Sigmoid colon (tissue), 7 donors: ENCODE results near the gene GPHN. TPM values are rescaled to one million over a fixed set of nuclear protein-coding genes. Genes with fewer than 3 reads are reported as not detected.

Experiments
- DNase-seq: peaks from one replicate; pipeline ENCODE4 v3.0.0-alpha.2; 2019
- H3K27ac ChIP-seq, 4 donors: fragments of 200-600 bp; sonication (generic); one replicate each; pipeline ENCODE4 v1.5.1; 2016 to 2019; ENCODE audit warnings: mild to moderate bottlenecking in 1 of 4
- H3K27me3 ChIP-seq, 3 donors: fragments of 200-600 bp; sonication (generic); one replicate each; pipeline ENCODE4 v1.5.1; 2019; ENCODE audit warnings: mild to moderate bottlenecking in 1 of 3
- H3K36me3 ChIP-seq, 4 donors: fragments of 200-600 bp; sonication (generic); one replicate each; pipeline ENCODE4 v1.5.1; 2016 to 2019
- H3K4me1 ChIP-seq, 4 donors: fragments of 200-600 bp; sonication (generic); one replicate each; pipeline ENCODE4 v1.5.1; 2017 to 2019
- H3K4me3 ChIP-seq, 4 donors: fragments of 200-600 bp; sonication (generic); one replicate each; pipeline ENCODE4 v1.5.1; 2017 to 2019; ENCODE audit warnings: mild to moderate bottlenecking in 2 of 4, moderate library complexity in 1 of 4
- H3K9me3 ChIP-seq, 4 donors: fragments of 200-600 bp in 3 of 4; sonication (generic) in 3 of 4; one replicate each; pipeline versions ENCODE4 v1.5.1 to v1.6.1; 2013 to 2019
- EP300 ChIP-seq, 4 donors: sonication (generic); formaldehyde crosslinking; IDR thresholded peaks; one replicate each; pipeline ENCODE4 v1.6.1; 2017; ENCODE audit warnings: antibody characterized with exemption in 4 of 4
- POLR2A ChIP-seq, 2 donors: fragments of 450-650 bp; IDR thresholded peaks; one replicate each; pipeline ENCODE4 v1.6.1; 2016; ENCODE audit warnings: antibody characterized with exemption in 2 of 2, mild to moderate bottlenecking in 2 of 2, moderate library complexity in 2 of 2
- POLR2AphosphoS5 ChIP-seq, 4 donors: sonication (generic); formaldehyde crosslinking; IDR thresholded peaks; one replicate each; pipeline ENCODE4 v1.6.1; 2017; ENCODE audit warnings: antibody characterized with exemption in 4 of 4
- WGBS, 2 donors: extraction: QIAGEN DNeasy Blood & Tissue Kit; methylation state at CpG; one replicate each; pipeline ENCODE4 v1.1.7; 2013; 5-methylcytosine and 5-hydroxymethylcytosine counted together
- intact Hi-C: fragments of 100-400 bp; cut with DNase I; formaldehyde crosslinking; loops from one replicate; pipeline ENCODE4 v1.15.1; 2023
- polyA plus RNA-seq, 3 donors: library from polyadenylated mRNA; stranded (reverse); fragments of 200-250 nt; gene quantifications; one replicate each; pipeline ENCODE4 v1.2.3, GENCODE V29; 2013
- total RNA-seq, 4 donors: library from RNA; depleted of rRNA; stranded (reverse); fragments of >200 nt; gene quantifications; one replicate each; pipeline ENCODE4 v1.1.0, GENCODE V29; 2016
- TF ChIP-seq, protein P1 (sequence below), 4 experiments: fragments of 450-650 bp in 3 of 4; fragments of 200-600 bp in 1 of 4; IDR thresholded peaks; one replicate each; pipeline ENCODE4 v1.5.1; 2016 to 2019; ENCODE audit warnings: antibody characterized with exemption in 4 of 4, mild to moderate bottlenecking in 3 of 4, moderate library complexity in 2 of 4
- donor health status: healthy with polysubstance abuse.
- donor health status: Bipolar disorder and iron deficiency.
- donor health status: healthy.

The GPHN gene
- total and polyA plus RNA-seq, 7 donors: 5.4 to 20.3 (median 14.1) TPM

DNA sequence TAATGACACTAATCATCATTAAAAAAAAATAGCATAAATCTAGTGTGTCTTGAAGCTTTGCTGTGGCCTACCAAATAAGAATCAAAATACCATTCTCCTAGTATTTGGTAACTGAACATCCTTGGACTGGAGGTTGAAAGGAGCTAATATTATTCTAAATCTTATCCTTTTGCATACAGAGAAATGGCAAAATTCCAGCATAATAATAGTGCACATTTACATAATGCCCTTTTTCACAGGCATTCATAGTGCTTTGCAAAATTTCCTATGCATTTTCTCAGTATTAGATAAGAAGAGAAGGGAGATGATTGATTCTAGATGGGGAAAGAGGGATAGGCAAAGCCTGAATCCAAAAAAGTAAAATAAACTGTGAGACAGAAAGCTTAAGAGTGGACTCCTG is 35.7 kb upstream of the GPHN start:
- Histone ChIP-seq H3K4me1 (no peaks in the 10 kb centered on the region), H3K27ac (no peak overlapping the region), H3K27me3 (no peaks in the 10 kb centered on the region), H3K36me3 (no peaks in the 10 kb centered on the region), H3K4me3 (no peak overlapping the region), H3K9me3 (peaks cover 0 to 2% (median 0%) of the 10 kb centered on the region in 4 donors)
- DNase-seq: no peak
- TF ChIP-seq EP300 (IDR thresholded peaks at IDR 0.05) (no peak), POLR2A (IDR thresholded peaks at IDR 0.05) (no peak), POLR2AphosphoS5 (IDR thresholded peaks at IDR 0.05) (no peak)
- TF ChIP-seq, protein P1, sequence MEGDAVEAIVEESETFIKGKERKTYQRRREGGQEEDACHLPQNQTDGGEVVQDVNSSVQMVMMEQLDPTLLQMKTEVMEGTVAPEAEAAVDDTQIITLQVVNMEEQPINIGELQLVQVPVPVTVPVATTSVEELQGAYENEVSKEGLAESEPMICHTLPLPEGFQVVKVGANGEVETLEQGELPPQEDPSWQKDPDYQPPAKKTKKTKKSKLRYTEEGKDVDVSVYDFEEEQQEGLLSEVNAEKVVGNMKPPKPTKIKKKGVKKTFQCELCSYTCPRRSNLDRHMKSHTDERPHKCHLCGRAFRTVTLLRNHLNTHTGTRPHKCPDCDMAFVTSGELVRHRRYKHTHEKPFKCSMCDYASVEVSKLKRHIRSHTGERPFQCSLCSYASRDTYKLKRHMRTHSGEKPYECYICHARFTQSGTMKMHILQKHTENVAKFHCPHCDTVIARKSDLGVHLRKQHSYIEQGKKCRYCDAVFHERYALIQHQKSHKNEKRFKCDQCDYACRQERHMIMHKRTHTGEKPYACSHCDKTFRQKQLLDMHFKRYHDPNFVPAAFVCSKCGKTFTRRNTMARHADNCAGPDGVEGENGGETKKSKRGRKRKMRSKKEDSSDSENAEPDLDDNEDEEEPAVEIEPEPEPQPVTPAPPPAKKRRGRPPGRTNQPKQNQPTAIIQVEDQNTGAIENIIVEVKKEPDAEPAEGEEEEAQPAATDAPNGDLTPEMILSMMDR (IDR thresholded peaks at IDR 0.05): no peak
- intact Hi-C loops: no loop called here

DNA sequence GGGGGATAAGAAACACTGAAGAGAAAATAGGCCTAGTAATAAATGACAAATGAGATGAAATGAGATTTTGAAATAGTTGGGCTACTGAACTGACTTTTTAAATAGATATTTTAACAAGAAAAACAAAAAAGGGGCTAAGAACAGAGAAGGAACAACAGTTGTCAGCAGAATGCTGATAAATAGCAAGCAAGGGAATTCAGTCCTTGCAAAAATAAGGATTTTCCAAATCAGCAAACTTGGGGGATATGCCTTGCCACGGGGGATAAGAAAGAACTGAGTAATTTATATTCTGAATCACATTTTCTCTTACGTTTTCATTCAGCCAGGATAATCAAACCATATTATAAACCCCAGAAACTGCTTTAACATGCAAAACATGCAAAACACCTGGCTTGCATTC is 34.7 kb upstream of the GPHN start:
- DNase-seq: no peak
- intact Hi-C loops: no loop called here
- no peaks in the 10 kb centered on the region for H3K4me1 ChIP-seq
- no peaks in the 10 kb centered on the region for H3K27me3 ChIP-seq
- WGBS, 2 donors: 84 to 85% methylated on average over 2 of the region's 2 CpGs
- H3K36me3 ChIP-seq: no peaks in the 10 kb centered on the region
- H3K27ac ChIP-seq: no peak overlapping the region
- TF ChIP-seq, protein P1 (IDR thresholded peaks at IDR 0.05): no peak
- TF ChIP-seq EP300 (IDR thresholded peaks at IDR 0.05) (no peak), POLR2AphosphoS5 (IDR thresholded peaks at IDR 0.05) (no peak), POLR2A (IDR thresholded peaks at IDR 0.05) (no peak)
- no peak overlapping the region for H3K4me3 ChIP-seq
- H3K9me3 ChIP-seq: peaks cover 0 to 2% (median 0%) of the 10 kb centered on the region in 4 donors

DNA sequence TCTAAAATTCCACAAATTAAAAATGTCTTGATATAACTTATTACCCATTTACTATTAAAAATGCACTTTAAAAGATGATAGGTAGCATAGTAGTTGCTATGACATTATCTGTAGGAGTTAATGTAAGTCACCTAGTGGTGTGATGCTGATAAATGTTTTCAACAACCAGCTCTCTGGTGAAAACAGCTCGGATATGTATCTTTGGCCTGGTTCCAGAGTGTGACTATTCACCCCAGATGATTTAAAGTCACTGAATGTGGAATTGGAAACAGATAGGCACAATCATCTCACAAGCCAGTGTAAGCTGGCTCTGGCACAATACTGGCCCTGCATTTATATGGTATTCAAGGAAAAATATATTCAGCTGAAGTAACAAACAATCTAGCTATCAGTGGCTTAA is 31.0 kb upstream of the GPHN start:
- intact Hi-C loops: no loop called here
- no peak overlapping the region for H3K27ac ChIP-seq
- WGBS, 2 donors: 33 to 34% methylated on average over 1 of the region's 1 CpG

DNA sequence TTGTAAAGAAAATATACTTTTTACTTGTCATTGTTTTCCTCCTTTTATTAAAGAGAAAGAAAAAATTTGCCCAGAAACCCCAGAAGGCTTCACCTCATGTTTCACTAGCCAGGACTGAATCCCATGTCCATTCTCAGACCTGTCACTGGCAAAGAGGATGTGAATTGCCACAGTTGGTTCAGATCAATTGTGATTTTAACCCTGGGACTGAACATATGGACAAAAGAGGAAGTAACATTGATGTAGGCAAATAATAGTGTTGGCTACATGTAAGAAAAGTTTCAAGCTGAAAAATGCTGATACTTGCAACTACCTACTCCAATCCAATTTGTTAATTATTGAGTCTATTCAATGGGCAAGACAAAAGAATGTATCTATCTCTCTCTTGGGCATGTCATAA is 30.4 kb upstream of the GPHN start:
- intact Hi-C loops: no loop called here
- no peaks in the 10 kb centered on the region for H3K36me3 ChIP-seq
- DNase-seq: no peak

More for the DNA sequence above, 31.0 kb upstream of the GPHN start:
- no peak for DNase-seq
- Histone ChIP-seq H3K36me3 (no peaks in the 10 kb centered on the region), H3K9me3 (no peaks in the 10 kb centered on the region), H3K4me3 (no peak overlapping the region), H3K4me1 (no peaks in the 10 kb centered on the region), H3K27me3 (no peaks in the 10 kb centered on the region)
- TF ChIP-seq POLR2A (IDR thresholded peaks at IDR 0.05) (no peak), POLR2AphosphoS5 (IDR thresholded peaks at IDR 0.05) (no peak), EP300 (IDR thresholded peaks at IDR 0.05) (no peak)
- TF ChIP-seq, protein P1 (IDR thresholded peaks at IDR 0.05): no peak

DNA sequence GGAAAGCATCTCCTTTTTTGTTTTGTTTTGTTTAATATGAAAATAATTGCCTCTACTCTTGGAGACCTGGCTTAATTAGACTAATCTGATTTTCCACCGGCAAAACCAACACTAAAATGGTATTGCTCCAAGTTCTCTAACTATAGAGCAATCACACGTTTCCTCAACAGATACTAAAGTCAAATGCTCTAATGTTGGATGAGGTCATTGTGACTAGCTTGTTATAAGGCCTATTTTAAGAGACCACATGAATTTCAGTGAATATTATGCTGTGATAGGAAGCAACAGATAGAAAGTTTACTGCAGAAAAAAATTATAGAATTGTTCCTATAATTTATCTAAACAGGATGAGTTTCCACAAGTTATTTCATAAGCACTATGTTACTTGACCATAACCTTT is 25.1 kb upstream of the GPHN start:
- WGBS, 2 donors: 87% methylated on average over 2 of the region's 2 CpGs
- Histone ChIP-seq H3K27ac (no peak overlapping the region), H3K9me3 (no peaks in the 10 kb centered on the region), H3K27me3 (no peaks in the 10 kb centered on the region), H3K4me1 (no peaks in the 10 kb centered on the region), H3K4me3 (no peak overlapping the region), H3K36me3 (no peaks in the 10 kb centered on the region)
- intact Hi-C loops: no loop called here
- TF ChIP-seq POLR2AphosphoS5 (IDR thresholded peaks at IDR 0.05): no peak
- no peak for TF ChIP-seq EP300 (IDR thresholded peaks at IDR 0.05)
- TF ChIP-seq POLR2A (IDR thresholded peaks at IDR 0.05): no peak
- TF ChIP-seq, protein P1 (IDR thresholded peaks at IDR 0.05): no peak
- DNase-seq: no peak

More for the DNA sequence above, 30.4 kb upstream of the GPHN start:
- TF ChIP-seq POLR2A (IDR thresholded peaks at IDR 0.05) (no peak), POLR2AphosphoS5 (IDR thresholded peaks at IDR 0.05) (no peak), EP300 (IDR thresholded peaks at IDR 0.05) (no peak)
- TF ChIP-seq, protein P1 (IDR thresholded peaks at IDR 0.05): no peak
- H3K4me3 ChIP-seq: no peak overlapping the region
- H3K27me3 ChIP-seq: no peaks in the 10 kb centered on the region
- no peaks in the 10 kb centered on the region for H3K4me1 ChIP-seq
- no peaks in the 10 kb centered on the region for H3K9me3 ChIP-seq
- no peak overlapping the region for H3K27ac ChIP-seq
